ENCODE results near the gene FAAP20. TPM values are rescaled to one million over a fixed set of nuclear protein-coding genes. Genes with fewer than 3 reads are reported as not detected.

Gene FAAP20
- total RNA-seq, 1 donor from 2014 or later = 55.3 TPM

- Histone ChIP-seq H3K27me3 (no peaks in the 10 kb centered on the region), H3K36me3 (no peaks in the 10 kb centered on the region), H3K4me1 (no peaks in the 10 kb centered on the region), H3K27ac (no peak overlapping the region), H3K9me3 (no peaks in the 10 kb centered on the region), H3K4me3 (no peak overlapping the region)
- DNase-seq (no peak), ATAC-seq (no peak)
- intact Hi-C loops (cut with DNase I) = no loop called here
- TF ChIP-seq, protein P1, sequence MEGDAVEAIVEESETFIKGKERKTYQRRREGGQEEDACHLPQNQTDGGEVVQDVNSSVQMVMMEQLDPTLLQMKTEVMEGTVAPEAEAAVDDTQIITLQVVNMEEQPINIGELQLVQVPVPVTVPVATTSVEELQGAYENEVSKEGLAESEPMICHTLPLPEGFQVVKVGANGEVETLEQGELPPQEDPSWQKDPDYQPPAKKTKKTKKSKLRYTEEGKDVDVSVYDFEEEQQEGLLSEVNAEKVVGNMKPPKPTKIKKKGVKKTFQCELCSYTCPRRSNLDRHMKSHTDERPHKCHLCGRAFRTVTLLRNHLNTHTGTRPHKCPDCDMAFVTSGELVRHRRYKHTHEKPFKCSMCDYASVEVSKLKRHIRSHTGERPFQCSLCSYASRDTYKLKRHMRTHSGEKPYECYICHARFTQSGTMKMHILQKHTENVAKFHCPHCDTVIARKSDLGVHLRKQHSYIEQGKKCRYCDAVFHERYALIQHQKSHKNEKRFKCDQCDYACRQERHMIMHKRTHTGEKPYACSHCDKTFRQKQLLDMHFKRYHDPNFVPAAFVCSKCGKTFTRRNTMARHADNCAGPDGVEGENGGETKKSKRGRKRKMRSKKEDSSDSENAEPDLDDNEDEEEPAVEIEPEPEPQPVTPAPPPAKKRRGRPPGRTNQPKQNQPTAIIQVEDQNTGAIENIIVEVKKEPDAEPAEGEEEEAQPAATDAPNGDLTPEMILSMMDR (IDR thresholded peaks at IDR 0.05) = no peak
Measured at GRCh38 chr1:2168090-2168489, 26.5 kb downstream of the FAAP20 start.

GRCh38 chr1:2166695-2167094 lies 27.9 kb downstream of the FAAP20 start:
- intact Hi-C loops (cut with DNase I) = no loop called here
- Histone ChIP-seq H3K4me1 (no peaks in the 10 kb centered on the region), H3K27ac (no peak overlapping the region), H3K36me3 (no peaks in the 10 kb centered on the region), H3K4me3 (no peak overlapping the region), H3K9me3 (no peaks in the 10 kb centered on the region), H3K27me3 (no peaks in the 10 kb centered on the region)
- DNase-seq (no peak), ATAC-seq (peak; percentile 9)
- TF ChIP-seq, protein P1 (IDR thresholded peaks at IDR 0.05) = no peak

GRCh38 chr1:2166254-2166653 lies 28.3 kb downstream of the FAAP20 start:
- no peak for ATAC-seq
- no peak for DNase-seq
- no peak overlapping the region for H3K27ac ChIP-seq
- no peaks in the 10 kb centered on the region for H3K9me3 ChIP-seq
- no peaks in the 10 kb centered on the region for H3K4me1 ChIP-seq
- H3K36me3 ChIP-seq = no peaks in the 10 kb centered on the region
- intact Hi-C loops (cut with DNase I) = no loop called here
- H3K27me3 ChIP-seq = no peaks in the 10 kb centered on the region
- H3K4me3 ChIP-seq = no peak overlapping the region
- TF ChIP-seq, protein P1 (IDR thresholded peaks at IDR 0.05) = no peak

- intact Hi-C loops (cut with DNase I) = no loop called here
- no peaks in the 10 kb centered on the region for H3K4me1 ChIP-seq
Measured at GRCh38 chr1:2165646-2166045, 28.9 kb downstream of the FAAP20 start.

GRCh38 chr1:2163205-2163604 lies 31.4 kb downstream of the FAAP20 start:
- H3K36me3 ChIP-seq = no peaks in the 10 kb centered on the region
- DNase-seq = no peak
- no peaks in the 10 kb centered on the region for H3K9me3 ChIP-seq
- no peak overlapping the region for H3K27ac ChIP-seq
- H3K4me3 ChIP-seq = no peak overlapping the region
- no peak for ATAC-seq
- no peaks in the 10 kb centered on the region for H3K27me3 ChIP-seq
- intact Hi-C loops (cut with DNase I) = no loop called here
- TF ChIP-seq, protein P1 (IDR thresholded peaks at IDR 0.05) = peak; percentile 12
- no peaks in the 10 kb centered on the region for H3K4me1 ChIP-seq

More at GRCh38 chr1:2165646-2166045, 28.9 kb downstream of the FAAP20 start:
- no peak overlapping the region for H3K27ac ChIP-seq
- ATAC-seq = no peak
- no peaks in the 10 kb centered on the region for H3K9me3 ChIP-seq
- H3K36me3 ChIP-seq = no peaks in the 10 kb centered on the region
- H3K4me3 ChIP-seq = no peak overlapping the region
- TF ChIP-seq, protein P1 (IDR thresholded peaks at IDR 0.05) = no peak
- DNase-seq = no peak
- H3K27me3 ChIP-seq = no peaks in the 10 kb centered on the region
